K562 (cell line): ENCODE data around the gene NUP153. TPM values are rescaled to one million over a fixed set of nuclear protein-coding genes. Genes with fewer than 3 reads are reported as not detected.

Source experiments
- CHD4 ChIP-seq: fragments of 200-600 bp; sonication (generic); IDR thresholded peaks from 3 replicates; pipeline ENCODE4 v1.6.1; 2012; ENCODE audit warnings: low read depth, mild to moderate bottlenecking, mixed read lengths, low read length, inconsistent platforms; ENCODE audit not compliant: insufficient read depth, insufficient replicate concordance, poor library complexity, severe bottlenecking
- EWSR1 ChIP-seq: fragments of 450-650 bp; IDR thresholded peaks from 2 replicates; pipeline ENCODE4 v1.6.1; 2018; ENCODE audit warnings: borderline replicate concordance, mild to moderate bottlenecking, low read depth, moderate library complexity; ENCODE audit not compliant: partially characterized antibody
- KLF16 ChIP-seq: IDR thresholded peaks from 2 replicates; pipeline ENCODE4 v1.6.1; 2016; ENCODE audit warnings: antibody characterized with exemption
- NFE2L1 ChIP-seq: fragments of 450-650 bp; IDR thresholded peaks from 2 replicates; pipeline ENCODE4 v1.6.1; 2016; ENCODE audit warnings: missing genetic modification characterization, low read depth, mild to moderate bottlenecking, missing compliant biosample characterization, moderate library complexity, borderline replicate concordance
- PHF21A ChIP-seq: fragments of 450-650 bp; IDR thresholded peaks from 2 replicates; pipeline ENCODE4 v1.6.1; 2017; ENCODE audit warnings: low read depth, borderline replicate concordance
- POLR2A ChIP-seq: fragments of 450-650 bp; conservative IDR thresholded peaks from 2 replicates; pipeline ENCODE4 v1.6.1; 2016
- POLR3A ChIP-seq: IDR thresholded peaks from 2 replicates; pipeline ENCODE4 v1.6.1; 2011; ENCODE audit warnings: borderline replicate concordance, mild to moderate bottlenecking, moderate library complexity; ENCODE audit not compliant: insufficient read length, insufficient read depth; ENCODE audit errors: extremely low read depth
- PRPF4 ChIP-seq: fragments of 200-400 bp; formaldehyde crosslinking; IDR thresholded peaks from one replicate; pipeline ENCODE4 v1.6.1; 2017; ENCODE audit warnings: low read length, low read depth, mild to moderate bottlenecking; ENCODE audit not compliant: insufficient read depth, poor library complexity, severe bottlenecking
- RB1 ChIP-seq: fragments of 450-650 bp; IDR thresholded peaks from 2 replicates; pipeline ENCODE4 v1.6.1; 2017; ENCODE audit warnings: low read depth, mild to moderate bottlenecking
- RBM17 ChIP-seq: fragments of 200-400 bp; formaldehyde crosslinking; IDR thresholded peaks from 2 replicates; pipeline ENCODE4 v1.6.1; 2017; ENCODE audit warnings: low read depth, mild to moderate bottlenecking, low read length, borderline replicate concordance
- RBM22 ChIP-seq: fragments of 200-400 bp; formaldehyde crosslinking; IDR thresholded peaks from 2 replicates; pipeline ENCODE4 v1.6.1; 2018; ENCODE audit warnings: low read length, low read depth; ENCODE audit not compliant: poor library complexity, severe bottlenecking
- SETDB1 ChIP-seq: IDR thresholded peaks from one replicate; pipeline ENCODE4 v1.6.1; 2012; ENCODE audit warnings: low read length, control low read depth, inconsistent platforms
- SUPT5H ChIP-seq: fragments of 450-650 bp; IDR thresholded peaks from 2 replicates; pipeline ENCODE4 v1.6.1; 2016
- ZNF175 ChIP-seq: fragments of 200-800 bp; sonication (Bioruptor generic); IDR thresholded peaks from 2 replicates; pipeline ENCODE4 v1.6.1; 2016; ENCODE audit warnings: low read depth, mild to moderate bottlenecking, missing genetic modification characterization, missing compliant biosample characterization
- ZNF239 ChIP-seq: fragments of 250-450 bp; sonication (Bioruptor Pico); IDR thresholded peaks from 2 replicates; pipeline ENCODE4 v1.4.0; 2020; ENCODE audit warnings: mild to moderate bottlenecking
- polyA plus RNA-seq, 8 experiments: library from polyadenylated mRNA; depleted of rRNA in 4 of 8; stranded (reverse) in 5 of 8; unstranded in 3 of 8; fragments of >200 nt; fragmentation: Nextera tagmentation in 2 of 8; fragmentation: Illumina TruSeq in 1 of 8; extraction: Ambion mirVana in 2 of 8; extraction: Trizol in 1 of 8; gene quantifications; 2 replicates each; pipeline versions ENCODE4 v1.2.1 to v1.2.3, GENCODE V29; 2011 to 2014; ENCODE audit warnings: inconsistent platforms in 1 of 8, missing spikeins in 1 of 8
- total RNA-seq, 7 experiments: library from RNA; depleted of rRNA in 6 of 7; stranded (reverse); fragments of >200 nt in 6 of 7; fragmentation: Illumina TruSeq in 2 of 7; extraction: Trizol in 2 of 7; gene quantifications; 2 replicates each; pipeline versions ENCODE4 v1.2.1 to v1.2.3, GENCODE V29; 2011 to 2021; ENCODE audit warnings: low replicate concordance in 1 of 7
- TF ChIP-seq, protein P1 (sequence below): sonication (generic); formaldehyde crosslinking; IDR thresholded peaks from 2 replicates; pipeline ENCODE4 v1.8.1; 2023; ENCODE audit warnings: missing genetic modification reagents, mild to moderate bottlenecking, borderline replicate concordance
- TF ChIP-seq, protein P2 (sequence below): fragments of 250-450 bp; sonication (Bioruptor Pico); IDR thresholded peaks from 2 replicates; pipeline ENCODE4 v1.4.0; 2020; ENCODE audit warnings: mild to moderate bottlenecking, moderate library complexity
- TF ChIP-seq, protein P3 (sequence below), 2 experiments: fragments of 200-800 bp in 1 of 2; sonication (Bioruptor generic) in 1 of 2; sonication (generic) in 1 of 2; formaldehyde crosslinking in 1 of 2; IDR thresholded peaks in 1 of 2; conservative IDR thresholded peaks in 1 of 2; 2 replicates each; pipeline versions ENCODE4 v1.5.0 to v1.6.1; 2016 to 2020; ENCODE audit warnings: missing compliant biosample characterization in 1 of 2, missing genetic modification characterization in 1 of 2, missing genetic modification reagents in 1 of 2

Gene NUP153
- total and polyA plus RNA-seq, 9 of the 15 experiments (the other 6 are each of a cell fraction or from before 2014, with no cell fraction given) = 21.9 to 110 (median 84.8) TPM

DNA sequence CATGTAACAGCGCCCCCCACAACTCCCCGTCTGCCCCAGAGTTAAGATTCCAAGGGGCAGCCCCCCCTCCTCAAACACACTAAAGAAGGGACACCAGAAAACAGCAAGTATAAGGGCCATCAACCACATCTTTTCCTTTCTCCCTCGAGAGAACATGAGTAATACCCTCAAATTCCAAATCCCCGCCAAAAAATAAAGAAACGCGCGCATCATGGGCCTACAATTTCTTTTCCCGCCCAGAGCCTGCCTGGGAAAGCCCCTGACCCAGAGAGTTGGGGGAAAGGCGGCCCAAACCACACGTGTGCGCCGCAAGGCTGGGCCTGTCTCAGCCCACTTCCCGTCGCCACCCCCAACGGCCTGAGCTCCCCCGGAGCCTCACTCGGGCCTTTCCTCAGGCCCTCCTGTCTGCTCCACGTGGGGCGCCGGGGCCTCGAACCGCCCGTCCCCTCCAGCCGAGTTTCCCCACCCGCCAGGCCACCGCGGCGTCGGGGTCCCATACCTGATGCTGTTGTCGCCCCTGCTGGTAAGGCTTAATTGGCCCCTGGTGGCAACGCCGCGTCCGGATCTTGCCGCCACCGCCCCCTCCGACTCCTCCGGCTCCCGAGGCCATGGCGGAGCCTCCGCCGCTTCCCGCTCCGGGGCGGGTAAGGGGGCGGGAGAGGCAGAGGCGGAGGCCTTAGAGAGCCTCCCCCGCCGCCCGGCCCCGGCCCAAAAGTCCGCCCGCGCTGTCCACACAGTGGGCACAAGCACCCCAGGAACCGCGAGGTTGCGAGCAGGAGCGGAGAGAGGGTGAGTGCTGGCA lies 746 bp downstream of the NUP153 start (continued):
- no peak for TF ChIP-seq EWSR1
- TF ChIP-seq ZNF239 (CRISPR knock-in tag) = no peak
- peak; percentile 99 for TF ChIP-seq RBM22
- TF ChIP-seq, protein P1, sequence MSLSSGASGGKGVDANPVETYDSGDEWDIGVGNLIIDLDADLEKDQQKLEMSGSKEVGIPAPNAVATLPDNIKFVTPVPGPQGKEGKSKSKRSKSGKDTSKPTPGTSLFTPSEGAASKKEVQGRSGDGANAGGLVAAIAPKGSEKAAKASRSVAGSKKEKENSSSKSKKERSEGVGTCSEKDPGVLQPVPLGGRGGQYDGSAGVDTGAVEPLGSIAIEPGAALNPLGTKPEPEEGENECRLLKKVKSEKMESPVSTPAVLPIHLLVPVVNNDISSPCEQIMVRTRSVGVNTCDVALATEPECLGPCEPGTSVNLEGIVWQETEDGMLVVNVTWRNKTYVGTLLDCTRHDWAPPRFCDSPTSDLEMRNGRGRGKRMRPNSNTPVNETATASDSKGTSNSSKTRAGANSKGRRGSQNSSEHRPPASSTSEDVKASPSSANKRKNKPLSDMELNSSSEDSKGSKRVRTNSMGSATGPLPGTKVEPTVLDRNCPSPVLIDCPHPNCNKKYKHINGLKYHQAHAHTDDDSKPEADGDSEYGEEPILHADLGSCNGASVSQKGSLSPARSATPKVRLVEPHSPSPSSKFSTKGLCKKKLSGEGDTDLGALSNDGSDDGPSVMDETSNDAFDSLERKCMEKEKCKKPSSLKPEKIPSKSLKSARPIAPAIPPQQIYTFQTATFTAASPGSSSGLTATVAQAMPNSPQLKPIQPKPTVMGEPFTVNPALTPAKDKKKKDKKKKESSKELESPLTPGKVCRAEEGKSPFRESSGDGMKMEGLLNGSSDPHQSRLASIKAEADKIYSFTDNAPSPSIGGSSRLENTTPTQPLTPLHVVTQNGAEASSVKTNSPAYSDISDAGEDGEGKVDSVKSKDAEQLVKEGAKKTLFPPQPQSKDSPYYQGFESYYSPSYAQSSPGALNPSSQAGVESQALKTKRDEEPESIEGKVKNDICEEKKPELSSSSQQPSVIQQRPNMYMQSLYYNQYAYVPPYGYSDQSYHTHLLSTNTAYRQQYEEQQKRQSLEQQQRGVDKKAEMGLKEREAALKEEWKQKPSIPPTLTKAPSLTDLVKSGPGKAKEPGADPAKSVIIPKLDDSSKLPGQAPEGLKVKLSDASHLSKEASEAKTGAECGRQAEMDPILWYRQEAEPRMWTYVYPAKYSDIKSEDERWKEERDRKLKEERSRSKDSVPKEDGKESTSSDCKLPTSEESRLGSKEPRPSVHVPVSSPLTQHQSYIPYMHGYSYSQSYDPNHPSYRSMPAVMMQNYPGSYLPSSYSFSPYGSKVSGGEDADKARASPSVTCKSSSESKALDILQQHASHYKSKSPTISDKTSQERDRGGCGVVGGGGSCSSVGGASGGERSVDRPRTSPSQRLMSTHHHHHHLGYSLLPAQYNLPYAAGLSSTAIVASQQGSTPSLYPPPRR (CRISPR knock-in tag) = peak; percentile 91
- peak; percentile 63; the same call in 1 of the 2 replicates for TF ChIP-seq SUPT5H
- peak; percentile 94 for TF ChIP-seq PRPF4
- TF ChIP-seq POLR2A = peak; percentile 74
- TF ChIP-seq CHD4 = no peak
- TF ChIP-seq PHF21A = no peak
- no peak for TF ChIP-seq NFE2L1
- TF ChIP-seq RBM17 = no peak
- no peak for TF ChIP-seq SETDB1
- no peak; the same call in none of the 2 replicates for TF ChIP-seq RB1
- TF ChIP-seq KLF16 = no peak
- TF ChIP-seq, protein P2, sequence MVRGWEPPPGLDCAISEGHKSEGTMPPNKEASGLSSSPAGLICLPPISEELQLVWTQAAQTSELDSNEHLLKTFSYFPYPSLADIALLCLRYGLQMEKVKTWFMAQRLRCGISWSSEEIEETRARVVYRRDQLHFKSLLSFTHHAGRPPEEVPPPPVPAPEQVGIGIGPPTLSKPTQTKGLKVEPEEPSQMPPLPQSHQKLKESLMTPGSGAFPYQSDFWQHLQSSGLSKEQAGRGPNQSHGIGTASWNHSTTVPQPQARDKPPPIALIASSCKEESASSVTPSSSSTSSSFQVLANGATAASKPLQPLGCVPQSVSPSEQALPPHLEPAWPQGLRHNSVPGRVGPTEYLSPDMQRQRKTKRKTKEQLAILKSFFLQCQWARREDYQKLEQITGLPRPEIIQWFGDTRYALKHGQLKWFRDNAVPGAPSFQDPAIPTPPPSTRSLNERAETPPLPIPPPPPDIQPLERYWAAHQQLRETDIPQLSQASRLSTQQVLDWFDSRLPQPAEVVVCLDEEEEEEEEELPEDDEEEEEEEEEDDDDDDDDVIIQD (CRISPR knock-in tag) = 0 out of 2 replicates have a peak, but pooled peaks have one; percentile 14
- TF ChIP-seq ZNF175 (CRISPR knock-in tag) = no peak
- TF ChIP-seq, protein P3, sequence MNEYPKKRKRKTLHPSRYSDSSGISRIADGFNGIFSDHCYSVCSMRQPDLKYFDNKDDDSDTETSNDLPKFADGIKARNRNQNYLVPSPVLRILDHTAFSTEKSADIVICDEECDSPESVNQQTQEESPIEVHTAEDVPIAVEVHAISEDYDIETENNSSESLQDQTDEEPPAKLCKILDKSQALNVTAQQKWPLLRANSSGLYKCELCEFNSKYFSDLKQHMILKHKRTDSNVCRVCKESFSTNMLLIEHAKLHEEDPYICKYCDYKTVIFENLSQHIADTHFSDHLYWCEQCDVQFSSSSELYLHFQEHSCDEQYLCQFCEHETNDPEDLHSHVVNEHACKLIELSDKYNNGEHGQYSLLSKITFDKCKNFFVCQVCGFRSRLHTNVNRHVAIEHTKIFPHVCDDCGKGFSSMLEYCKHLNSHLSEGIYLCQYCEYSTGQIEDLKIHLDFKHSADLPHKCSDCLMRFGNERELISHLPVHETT (CRISPR knock-in tag; conservative IDR thresholded peaks at IDR 0.05 in 1 of 2, IDR thresholded peaks at IDR 0.05 in 1 of 2) = no peak
- TF ChIP-seq POLR3A = no peak
